GM21360 (cell line): ENCODE measurements around the gene ELF5.

Experiments
- ATAC-seq: cut with Tn5 transposase; IDR thresholded peaks from one replicate; pipeline ENCODE4 v1.9.1; 2021; ENCODE audit warnings: mild to moderate bottlenecking, moderate library complexity; ENCODE audit not compliant: unreplicated experiment

The ELF5 gene

DNA sequence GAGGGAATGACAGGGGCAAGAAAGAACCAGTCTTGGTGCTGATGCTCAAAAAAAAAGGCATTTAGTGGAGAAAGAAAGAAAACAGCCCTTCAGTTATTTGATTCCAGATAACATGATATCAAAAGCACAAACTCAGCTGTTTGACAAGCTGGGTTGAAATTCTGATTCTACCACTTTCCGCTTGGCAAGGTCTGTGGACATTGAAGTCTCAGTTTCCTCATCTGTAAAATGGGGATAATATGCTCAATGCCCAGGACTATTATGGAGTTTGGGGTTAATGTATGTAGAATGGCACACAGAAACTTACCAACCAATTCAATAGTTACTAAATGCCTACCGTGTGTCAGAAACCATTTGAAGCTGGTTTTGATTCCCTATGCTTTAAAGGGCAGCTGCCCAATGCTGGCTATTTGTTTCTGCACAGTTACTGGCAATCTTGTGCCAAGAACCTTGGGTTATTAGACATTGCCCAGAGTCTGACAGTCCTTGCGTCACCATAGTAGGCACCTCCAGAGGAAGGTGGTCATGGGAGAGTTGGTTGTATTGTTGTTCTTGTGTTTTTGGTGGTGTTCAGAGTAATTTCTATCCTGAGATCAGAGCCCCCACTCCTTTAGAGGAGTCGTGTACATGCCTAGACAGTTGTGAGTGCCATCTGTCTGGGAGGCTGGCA lies 19.5 kb downstream of the ELF5 start:
- ATAC-seq, result no peak

DNA sequence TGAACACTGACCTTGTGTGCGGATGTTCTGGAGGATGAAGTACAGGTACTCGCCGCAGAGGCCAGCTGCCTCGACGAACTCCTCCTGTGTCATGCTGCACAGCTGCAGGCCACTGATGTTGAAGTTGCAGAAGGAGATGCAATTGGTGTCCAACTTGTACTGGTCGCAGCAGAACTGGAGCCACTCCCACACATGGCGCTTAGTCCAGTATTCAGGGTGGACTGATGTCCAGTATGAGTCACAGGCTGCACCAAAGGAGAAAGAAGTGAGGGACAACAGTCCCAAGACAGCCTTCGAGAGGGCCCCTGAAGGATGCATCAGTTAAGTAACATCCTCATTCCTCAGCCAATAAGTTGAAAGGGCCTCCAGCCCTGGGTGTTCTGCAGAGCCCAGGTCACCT lies 20.1 kb downstream of the ELF5 start:
- no peak for ATAC-seq

DNA sequence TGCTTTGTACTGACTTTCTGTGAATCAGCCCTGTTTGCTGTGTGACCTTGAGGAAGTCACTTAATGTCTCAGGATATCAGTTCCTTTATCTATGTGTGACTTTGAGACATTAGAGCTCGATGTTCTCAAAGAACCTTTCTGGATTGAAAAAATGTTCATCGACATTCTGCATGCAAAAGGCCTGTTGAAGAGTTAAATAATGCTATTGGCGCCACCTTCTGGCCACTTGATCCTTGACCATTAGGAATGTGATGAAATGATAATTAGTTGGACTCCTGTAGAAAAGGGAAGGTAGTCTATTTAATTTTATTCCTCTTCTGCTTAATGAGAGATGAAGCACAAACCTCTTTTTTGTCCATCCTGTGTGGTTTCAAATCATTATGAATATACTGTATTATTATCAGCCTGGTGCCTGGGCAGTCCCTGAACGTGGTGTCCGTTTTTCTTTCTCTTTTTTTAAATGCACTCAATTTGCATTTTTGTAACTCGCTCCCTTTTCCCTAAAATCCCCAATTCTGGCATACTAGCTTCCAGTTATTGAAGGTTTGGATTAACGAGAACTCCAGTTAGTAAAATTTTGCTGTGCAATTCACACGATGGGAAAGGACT lies 20.7 kb downstream of the ELF5 start:
- ATAC-seq, result no peak

DNA sequence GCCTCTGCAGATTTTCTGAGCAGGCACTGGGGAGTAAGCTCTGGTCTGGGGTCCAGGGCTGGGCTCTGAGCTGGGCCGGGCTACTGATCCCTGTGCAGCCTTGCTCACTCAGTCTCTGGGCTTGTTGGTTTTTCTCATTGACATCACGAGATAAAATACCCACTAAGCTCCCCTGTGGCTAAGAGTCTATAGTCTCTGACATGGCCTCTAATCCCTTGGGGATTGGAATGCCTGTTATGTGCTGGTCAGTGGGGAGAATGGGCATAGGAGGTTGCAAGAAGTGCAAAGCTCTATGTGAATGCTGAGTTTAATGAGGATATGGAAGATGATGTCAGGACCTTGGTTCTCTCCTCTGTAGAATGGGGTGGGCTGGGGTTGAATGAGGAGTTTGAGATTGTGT lies 23.3 kb downstream of the ELF5 start:
- ATAC-seq, result no peak

DNA sequence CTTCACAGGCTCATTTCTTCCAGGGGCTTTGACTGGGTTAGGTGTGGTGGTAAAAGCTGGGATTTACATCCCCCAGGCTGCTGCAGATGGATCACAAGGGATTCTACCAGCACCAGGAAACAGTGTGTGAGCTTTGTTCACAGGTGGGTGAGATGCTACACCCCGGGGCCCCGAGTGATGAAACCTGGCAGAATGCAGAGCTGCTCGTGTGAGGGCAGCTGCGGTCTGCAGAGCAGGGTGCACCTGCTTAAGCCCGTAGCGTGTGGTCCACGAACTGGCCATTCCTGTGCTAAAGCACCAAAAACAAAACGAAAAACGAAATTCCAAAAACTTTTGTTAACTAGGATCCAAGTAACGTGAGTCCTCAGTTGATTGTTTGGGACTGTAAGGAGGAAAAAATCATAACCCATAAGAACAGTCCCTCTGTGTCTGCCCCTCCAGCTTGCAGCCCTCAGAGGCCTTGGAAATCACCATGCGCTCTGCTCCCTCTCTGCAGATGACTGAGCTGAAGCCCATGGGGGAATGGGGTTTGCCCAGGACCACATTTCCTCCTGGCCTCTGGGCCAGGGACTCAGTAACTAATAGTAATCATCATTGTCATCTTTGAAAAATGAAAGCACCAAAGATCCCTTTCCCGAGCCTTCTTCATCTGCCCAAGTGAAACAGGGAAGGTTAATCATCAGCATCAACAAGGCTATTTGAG lies 24.6 kb downstream of the ELF5 start:
- no peak for ATAC-seq

DNA sequence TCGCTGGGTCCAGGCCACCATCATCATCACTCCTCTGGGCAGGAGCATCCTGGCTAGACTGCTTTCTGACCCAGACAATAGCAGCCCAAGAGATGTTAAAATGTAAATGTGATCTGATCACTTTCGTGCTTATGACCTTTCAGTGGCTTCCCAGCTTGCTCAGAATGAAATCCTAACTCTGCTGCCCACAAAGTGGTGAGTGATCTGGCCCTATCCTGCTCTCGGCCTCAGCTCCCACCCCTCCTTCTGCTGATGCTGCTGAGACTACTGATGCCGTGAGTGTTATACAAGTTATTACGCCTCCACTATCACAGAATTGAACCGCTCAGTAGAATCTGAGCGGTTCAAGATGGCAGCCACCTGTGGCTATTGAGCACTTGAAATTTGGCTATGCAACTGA lies 26.2 kb downstream of the ELF5 start:
- no peak for ATAC-seq

DNA sequence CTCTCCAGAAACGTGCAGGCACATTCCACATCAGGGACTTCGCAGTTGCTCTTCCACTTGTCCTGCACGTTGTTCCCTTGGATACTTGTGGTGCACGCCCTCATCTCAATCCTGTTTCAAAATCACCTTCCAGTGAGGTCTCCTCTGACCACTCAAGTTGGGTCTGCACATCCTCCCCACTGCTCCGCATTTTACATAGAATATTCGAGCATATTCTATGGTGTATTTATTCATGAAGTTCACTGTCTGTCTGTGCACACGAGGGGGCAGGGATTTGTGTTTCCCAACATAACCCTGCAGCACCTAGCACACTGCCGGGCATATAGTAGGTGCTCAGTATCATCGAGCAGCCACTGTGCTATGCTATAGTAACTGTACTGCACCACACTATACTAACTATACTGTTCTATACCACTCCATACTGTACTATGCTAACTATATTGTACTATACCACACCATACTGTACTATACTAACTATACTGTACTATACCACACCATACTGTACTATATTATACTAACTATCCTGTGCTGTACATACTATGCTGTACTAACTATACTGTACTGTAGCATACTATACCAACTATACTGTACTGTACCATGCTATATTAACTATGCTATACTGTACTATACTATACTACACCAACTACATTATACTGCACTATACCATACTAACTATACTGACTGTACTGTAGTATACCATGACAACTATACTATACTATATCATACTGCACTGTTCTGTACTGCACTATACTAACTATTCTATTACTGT lies 30.3 kb downstream of the ELF5 start:
- no peak for ATAC-seq

DNA sequence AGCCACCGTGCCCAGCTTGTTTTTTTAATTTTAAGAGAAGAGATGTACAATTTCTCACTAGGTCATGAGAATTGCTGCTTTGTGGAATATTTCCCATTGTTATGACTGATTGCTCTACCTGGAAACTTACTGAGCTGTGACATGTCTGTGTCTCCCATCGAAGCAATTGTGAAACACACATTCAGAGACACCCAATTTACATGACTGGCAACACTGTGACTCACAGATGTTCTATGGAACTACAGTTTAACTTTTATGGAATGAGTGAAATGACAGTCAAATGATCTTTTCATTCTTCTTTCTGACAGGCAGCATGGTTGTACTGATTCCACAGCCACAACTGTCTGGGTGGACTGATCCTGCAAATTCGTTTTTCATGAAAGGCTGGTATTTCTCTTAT lies 32.3 kb downstream of the ELF5 start:
- ATAC-seq, result no peak

DNA sequence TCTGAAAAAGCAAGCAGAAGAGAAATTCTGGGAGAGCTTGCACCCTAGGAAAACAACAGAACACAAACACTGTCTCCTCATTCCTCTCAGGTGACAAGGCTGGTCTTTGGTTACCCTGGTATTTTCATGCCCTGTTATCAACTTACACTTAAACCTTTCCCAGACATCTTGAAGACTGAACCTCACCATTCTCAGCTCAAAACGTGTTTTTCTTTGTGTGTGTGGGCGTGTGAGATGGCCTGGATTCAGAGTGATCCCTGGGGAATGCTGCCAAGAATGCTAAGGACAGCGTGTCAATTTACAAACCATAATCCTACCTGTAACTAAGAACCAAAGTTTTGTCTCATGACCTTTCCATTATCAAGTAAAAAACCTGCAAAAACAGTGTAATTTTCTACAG lies 33.3 kb downstream of the ELF5 start:
- no peak for ATAC-seq

DNA sequence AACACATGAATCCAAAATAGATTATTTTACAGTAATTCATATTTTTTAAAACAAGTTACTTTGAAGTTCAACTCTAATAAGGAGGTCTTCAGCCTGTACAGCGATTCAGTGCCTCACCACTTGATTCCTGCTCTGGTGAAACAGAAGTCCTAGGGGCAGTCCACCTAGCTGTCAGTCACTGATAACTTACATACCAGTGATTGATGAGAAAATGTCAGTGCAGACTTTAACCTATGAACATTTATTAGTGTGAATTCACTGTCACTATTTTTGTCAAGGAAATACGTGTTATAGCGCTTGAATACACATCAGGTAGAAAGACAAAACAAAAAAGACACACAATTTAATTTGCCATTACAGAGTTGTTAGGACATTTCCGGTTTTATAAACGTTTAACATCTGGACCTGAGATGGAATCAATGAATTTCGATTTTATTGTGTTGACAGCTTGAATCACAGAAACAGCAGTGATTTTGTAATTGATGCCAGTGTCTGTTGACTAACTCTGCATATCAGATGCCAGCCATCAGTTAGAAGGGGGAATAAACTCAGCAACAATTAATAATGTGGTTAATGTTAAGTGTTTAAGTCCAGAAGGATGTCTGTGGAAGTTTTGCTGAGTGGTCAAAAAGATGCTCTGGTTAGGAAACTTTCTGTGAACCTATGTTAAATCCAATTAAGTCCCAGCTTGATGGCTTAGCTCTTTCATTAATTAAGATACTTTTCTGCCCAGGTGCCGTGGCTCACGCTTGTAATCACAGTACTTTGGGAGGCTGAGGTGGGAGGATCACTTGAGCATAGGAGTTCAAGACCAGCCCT lies 34.5 kb downstream of the ELF5 start:
- ATAC-seq, result no peak

DNA sequence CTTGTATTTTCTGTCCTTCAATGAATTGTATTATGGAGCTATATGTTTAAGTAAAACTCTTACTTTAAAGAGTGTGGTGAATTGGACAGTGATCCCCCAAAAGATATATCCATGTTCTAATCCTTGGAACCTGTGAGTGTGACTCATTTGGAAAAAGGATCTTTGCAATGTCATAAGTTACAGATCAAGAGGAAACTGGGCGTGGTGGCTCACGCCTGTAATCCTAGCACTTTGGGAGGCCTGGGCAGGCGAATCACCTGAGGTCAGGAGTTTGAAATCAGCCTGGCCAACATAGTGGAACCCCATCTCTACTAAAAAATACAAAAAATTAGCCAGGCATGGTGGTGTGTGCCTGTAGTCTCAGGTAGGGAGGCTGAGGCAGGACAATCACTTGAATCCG lies 36.7 kb downstream of the ELF5 start:
- no peak for ATAC-seq

DNA sequence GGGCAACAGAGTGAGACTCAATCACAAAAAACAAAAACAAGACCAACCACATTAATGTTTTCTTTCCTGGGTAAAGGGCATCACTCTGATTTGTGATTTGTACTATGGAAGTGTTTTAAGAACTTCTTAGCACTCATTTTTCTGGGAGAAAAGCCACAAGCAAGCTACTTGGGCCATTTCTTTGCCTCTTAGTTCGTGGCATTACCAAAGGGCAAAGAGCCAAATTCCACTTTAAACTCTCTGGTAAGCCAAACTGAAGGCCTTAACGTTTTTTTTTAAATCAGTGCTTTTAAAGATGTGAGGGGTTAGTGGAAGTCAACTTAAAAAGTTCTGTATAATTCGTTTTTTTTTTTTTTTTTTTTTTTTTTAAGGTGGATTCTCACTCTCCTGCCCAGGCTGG lies 37.9 kb downstream of the ELF5 start:
- no peak for ATAC-seq

DNA sequence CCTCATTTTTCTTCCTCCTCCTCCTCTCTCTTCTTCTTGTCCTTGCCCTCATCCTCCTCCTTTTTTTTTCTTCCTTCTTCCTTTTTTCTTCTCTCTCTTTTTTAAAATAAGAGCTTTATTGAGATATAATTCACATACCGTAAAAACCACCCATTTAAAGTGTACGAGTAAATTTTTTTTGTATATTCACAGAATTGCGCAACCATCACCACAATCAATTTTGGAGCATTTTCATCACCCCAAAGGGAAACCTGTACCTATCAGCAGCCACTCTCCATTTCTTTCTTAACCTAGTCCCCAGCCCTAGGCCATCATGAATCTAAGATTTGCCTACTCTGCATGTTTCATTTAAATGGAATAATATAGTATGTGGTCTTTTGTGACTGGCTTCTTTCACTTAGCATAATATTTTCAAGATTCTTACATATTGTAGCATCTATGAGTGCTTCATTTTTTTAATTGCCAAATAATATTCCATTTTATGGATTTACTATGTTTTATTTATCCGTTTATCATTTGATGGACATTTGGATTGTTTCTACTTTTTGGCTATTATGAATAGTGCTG lies 39.9 kb downstream of the ELF5 start:
- ATAC-seq, result no peak

DNA sequence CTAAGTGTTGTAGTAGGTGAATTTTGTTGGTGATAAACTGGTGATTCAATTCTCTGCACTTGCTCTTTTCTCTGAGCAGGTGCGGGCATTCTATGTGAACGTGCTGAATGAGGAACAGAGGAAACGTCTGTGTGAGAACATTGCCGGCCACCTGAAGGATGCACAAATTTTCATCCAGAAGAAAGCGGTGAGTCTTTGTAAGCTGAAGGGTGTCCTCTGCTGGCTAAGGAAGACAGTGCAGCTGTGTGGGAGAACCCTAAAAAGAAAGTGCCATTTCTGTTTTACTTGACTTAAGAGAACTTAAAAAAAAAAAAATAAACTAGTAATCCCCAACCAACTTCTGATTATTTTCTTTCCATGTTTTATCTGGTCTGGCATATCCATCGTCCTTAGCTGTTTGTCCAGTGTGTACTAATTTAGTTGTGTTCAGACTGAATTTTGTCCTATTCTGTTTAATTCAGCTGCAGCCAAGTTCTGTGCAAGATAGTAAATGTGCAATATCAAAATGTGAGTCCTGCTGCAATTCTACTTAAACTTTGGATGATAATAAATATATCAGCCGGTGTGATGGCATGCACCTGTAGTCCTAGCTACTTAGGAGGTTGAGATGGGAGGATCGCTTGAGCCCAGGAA lies 45.3 kb downstream of the ELF5 start:
- no peak for ATAC-seq

DNA sequence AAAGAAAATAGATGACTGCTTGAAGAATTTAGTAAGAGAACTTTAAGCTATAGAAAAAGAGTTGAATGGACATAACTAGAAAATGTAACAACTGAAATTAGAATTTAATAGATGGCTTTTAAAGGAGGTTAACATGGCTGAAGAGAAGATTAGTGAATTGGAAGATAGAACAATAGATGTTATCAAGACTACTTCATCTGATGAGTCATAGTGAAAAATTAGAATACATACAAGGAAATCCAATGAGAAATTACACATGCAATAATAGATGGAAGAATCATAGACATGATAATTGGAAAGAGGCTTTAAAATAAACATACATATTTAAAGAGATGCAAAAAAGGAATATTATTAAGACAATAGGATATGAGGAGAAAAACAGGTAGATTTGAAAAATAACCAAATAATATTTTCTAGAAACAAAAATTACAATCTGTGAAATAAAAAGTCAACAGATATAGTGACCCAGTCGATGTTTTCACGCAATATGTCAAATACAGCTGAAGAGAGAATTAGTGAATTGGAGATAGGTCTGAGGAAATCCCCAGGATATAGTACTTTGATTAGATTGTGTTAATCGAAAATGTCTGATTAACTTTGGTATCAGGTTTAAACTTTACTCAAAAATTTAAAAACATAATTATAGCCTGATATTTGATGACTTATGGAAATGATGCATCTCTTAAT lies 46.6 kb downstream of the ELF5 start:
- ATAC-seq, result no peak

DNA sequence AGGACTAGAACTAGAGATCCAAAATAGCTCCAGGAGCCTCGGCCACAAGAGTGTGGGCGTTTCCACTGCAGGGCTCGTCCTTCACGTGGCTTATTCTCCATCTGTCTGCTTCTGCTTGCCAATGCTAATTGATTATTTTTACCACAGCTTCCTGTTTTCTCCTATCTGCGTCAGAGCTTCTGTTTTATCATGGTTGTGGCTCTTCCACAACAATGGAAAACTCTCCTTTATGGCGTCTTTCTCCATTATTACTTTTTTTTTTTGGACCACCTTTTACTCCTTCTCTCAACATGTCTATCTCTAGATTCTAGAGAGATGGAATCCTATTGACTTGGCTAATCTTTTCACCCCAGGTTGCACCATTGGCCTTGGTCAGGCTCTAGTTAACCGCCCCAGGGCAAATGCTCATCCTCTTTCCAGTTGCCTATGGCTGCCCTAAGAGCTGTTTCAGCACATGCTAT lies 49.0 kb downstream of the ELF5 start:
- no peak for ATAC-seq

DNA sequence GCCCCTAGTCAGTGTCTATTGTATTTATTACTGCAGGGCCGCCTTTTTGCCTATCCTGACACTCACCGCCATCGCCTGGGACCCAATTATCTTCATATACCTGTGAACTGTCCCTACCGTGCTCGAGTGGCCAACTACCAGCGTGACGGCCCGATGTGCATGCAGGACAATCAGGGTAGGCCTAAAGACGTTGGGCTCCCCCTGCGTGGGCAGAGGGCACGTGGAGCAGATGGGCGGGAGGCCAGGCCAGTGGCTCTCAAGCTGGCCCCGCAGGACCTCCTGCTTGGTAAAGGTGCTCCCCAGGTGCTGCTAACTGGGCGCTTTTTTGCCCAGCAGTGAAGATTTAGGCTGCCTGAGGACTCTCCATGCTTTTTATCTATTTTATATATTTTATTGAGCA lies 52.4 kb downstream of the ELF5 start:
- ATAC-seq, result no peak

DNA sequence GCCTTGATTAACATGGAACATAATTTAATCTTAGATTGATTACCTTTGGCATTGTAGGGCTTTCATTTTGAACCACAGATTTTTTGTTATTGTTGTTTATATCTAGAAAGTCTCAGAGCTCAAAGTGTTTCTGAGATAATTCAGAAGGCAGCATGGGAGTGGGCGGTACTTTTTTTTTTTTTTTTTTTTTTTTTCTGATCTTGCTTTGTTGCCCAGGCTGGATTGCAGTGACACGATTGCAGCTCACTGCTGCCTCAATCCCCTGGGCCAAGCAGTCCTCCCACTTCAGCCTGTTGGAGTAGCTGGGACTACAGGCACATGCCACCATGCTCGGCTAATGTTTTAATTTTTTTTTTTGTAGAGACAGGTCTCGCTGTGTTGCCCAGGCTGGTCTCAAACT lies 53.3 kb downstream of the ELF5 start:
- no peak for ATAC-seq

DNA sequence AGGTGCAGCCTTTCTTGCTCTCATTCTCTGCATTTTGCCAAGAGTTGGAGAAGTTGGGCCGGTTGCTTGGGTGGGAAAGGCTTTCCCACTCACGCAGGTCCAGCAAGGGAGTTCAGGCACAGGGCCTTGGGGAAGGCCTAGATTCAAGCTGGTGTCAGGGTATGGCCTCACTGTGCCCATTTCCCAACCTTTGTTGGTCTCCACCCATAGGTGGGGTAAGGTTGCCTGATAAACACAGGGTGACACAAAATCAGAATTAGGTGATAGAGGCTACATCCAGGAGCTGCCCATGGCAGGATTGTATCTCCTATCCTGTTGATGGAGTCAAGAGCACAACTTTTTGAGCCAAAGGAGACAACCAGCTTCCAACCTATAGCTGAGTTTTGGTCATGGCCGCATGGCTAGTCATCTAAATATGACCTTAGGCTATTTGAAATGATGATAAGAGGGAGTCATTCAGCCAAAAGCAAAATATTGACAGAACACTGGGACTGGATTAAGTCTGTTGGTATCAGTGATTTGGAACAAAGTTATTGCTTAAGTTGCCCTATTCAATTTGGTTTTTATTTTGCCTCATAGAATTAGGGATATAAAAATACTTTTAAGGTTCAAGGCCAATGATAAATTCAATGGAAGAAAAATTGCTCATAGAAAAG lies 54.0 kb downstream of the ELF5 start:
- no peak for ATAC-seq
